Measurements from ENCODE around the gene PPARG. TPM values are rescaled to one million over a fixed set of nuclear protein-coding genes. Genes with fewer than 3 reads are reported as not detected.

Gene PPARG
- total and polyA plus RNA-seq, 10 donors = 5.5 to 28.0 (median 19.4) TPM

DNA sequence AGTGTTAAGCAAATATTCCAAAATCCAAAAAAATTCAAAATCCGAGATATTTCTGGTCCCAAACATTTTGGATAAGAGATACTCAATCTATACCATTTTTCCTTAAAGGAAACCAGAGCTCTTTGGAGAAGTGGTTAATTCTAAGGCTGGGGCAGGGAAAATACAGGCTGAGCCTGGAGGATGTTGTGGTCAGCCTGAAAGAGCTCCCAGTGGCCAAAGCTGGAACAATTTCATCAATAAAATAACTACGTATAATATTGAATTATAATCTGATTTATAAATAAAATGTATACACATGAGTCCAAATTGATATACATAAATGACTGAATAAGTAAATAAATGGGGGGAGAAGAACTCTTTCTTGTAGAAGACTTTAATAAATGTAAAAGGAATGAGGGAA, 24.6 kb downstream of the PPARG start:
- H3K4me3 ChIP-seq = no peak overlapping the region
- WGBS, 5 donors = 85 to 93% (median 91%) methylated on average over 2 of the region's 2 CpGs
- intact Hi-C loops (cut with DNase I; ENCODE audit: low total_unique reads) = no loop called here
- no peaks in the 10 kb centered on the region for H3K27me3 ChIP-seq (replicated peaks in 1 of 7)
- no peak overlapping the region for H3K27ac ChIP-seq
- H3K4me1 ChIP-seq = peaks cover 0 to 20% (median 6%) of the 10 kb centered on the region in 6 donors
- TF ChIP-seq, protein P1, sequence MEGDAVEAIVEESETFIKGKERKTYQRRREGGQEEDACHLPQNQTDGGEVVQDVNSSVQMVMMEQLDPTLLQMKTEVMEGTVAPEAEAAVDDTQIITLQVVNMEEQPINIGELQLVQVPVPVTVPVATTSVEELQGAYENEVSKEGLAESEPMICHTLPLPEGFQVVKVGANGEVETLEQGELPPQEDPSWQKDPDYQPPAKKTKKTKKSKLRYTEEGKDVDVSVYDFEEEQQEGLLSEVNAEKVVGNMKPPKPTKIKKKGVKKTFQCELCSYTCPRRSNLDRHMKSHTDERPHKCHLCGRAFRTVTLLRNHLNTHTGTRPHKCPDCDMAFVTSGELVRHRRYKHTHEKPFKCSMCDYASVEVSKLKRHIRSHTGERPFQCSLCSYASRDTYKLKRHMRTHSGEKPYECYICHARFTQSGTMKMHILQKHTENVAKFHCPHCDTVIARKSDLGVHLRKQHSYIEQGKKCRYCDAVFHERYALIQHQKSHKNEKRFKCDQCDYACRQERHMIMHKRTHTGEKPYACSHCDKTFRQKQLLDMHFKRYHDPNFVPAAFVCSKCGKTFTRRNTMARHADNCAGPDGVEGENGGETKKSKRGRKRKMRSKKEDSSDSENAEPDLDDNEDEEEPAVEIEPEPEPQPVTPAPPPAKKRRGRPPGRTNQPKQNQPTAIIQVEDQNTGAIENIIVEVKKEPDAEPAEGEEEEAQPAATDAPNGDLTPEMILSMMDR (IDR thresholded peaks at IDR 0.05 in 8 of 11, conservative IDR thresholded peaks at IDR 0.05 in 3 of 11) = no peak
- no peak for TF ChIP-seq POLR2AphosphoS5 (IDR thresholded peaks at IDR 0.05)
- TF ChIP-seq POLR2A (IDR thresholded peaks at IDR 0.05) = no peak
- no peaks in the 10 kb centered on the region for H3K9me3 ChIP-seq
- DNase-seq = no peak
- no peaks in the 10 kb centered on the region for H3K36me3 ChIP-seq

DNA sequence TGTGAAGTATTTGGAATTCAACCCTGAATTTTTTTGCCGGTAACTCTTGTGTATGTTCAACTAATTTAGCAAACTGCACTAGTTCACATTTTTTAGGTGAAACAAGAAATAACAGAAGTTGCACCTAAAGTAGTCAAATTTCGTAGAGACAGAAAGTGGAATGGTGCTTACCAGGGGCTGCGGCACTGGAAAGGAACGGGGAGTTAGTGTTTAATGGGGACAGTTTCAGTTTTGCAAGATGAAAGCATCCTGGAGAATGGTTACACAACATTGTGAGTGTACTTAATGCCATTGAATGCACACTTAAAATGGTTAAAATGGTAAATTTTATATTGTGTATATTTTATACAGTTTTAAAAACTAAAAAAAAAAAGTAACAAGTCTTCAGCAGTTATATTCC, 27.4 kb downstream of the PPARG start:
- H3K4me3 ChIP-seq = peak overlapping the region in 1 of 8 donors; percentile 21
- intact Hi-C loops (cut with DNase I; ENCODE audit: low total_unique reads) = no loop called here
- TF ChIP-seq, protein P1 (IDR thresholded peaks at IDR 0.05 in 8 of 11, conservative IDR thresholded peaks at IDR 0.05 in 3 of 11) = no peak
- no peak for TF ChIP-seq POLR2AphosphoS5 (IDR thresholded peaks at IDR 0.05)
- no peak for TF ChIP-seq POLR2A (IDR thresholded peaks at IDR 0.05)

GRCh38 chr3:12316729-12317351, 28.0 kb downstream of the PPARG start:
- Histone ChIP-seq H3K36me3 (no peaks in the 10 kb centered on the region), H3K27me3 (replicated peaks in 1 of 7) (no peaks in the 10 kb centered on the region), H3K4me1 (peaks cover 0 to 48% (median 15%) of the 10 kb centered on the region in 6 donors), H3K9me3 (no peaks in the 10 kb centered on the region), H3K4me3 (no peak overlapping the region), H3K27ac (peak overlapping the region in 1 of 8 donors; percentile 14)
- intact Hi-C loops (cut with DNase I; ENCODE audit: low total_unique reads) = no loop called here
- TF ChIP-seq POLR2A (IDR thresholded peaks at IDR 0.05) (no peak), POLR2AphosphoS5 (IDR thresholded peaks at IDR 0.05) (no peak)
- TF ChIP-seq, protein P1 (IDR thresholded peaks at IDR 0.05 in 8 of 11, conservative IDR thresholded peaks at IDR 0.05 in 3 of 11) = no peak
- no peak for DNase-seq
- 73 to 83% (median 77%) methylated on average over 4 of the region's 4 CpGs for WGBS, 5 donors

More for the DNA sequence above, 27.4 kb downstream of the PPARG start:
- no peaks in the 10 kb centered on the region for H3K36me3 ChIP-seq
- no peak for DNase-seq
- no peaks in the 10 kb centered on the region for H3K27me3 ChIP-seq (replicated peaks in 1 of 7)
- no peaks in the 10 kb centered on the region for H3K9me3 ChIP-seq
- H3K4me1 ChIP-seq = peaks cover 0 to 45% (median 15%) of the 10 kb centered on the region in 6 donors
- H3K27ac ChIP-seq = peak overlapping the region in 1 of 8 donors; percentile 12
- 58 to 80% (median 67%) methylated on average over 4 of the region's 4 CpGs for WGBS, 5 donors

DNA sequence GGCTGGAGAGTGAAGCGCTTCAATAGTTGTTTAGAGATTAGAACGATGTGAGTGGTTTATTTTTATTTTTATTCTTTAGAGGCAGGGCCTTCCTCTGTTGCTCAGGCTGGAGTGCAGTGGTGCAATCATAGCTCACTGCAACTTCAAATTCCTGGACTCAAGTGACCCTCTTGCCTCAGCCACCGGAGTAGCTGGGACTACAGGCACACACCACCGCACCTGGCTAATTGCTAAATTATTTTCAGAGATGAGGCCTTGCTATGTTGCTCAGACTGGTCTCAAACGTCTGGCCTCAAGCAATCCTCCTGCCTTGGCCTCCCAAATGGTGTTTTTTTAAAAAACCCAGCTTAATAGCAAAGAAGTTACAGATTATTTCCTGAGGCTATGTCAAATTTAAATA, 29.0 kb downstream of the PPARG start:
- WGBS, 5 donors = 70 to 91% (median 79%) methylated on average over 5 of the region's 5 CpGs
- H3K27me3 ChIP-seq (replicated peaks in 1 of 7) = no peaks in the 10 kb centered on the region
- no peaks in the 10 kb centered on the region for H3K9me3 ChIP-seq
- H3K27ac ChIP-seq = peak overlapping the region in 4 of 8 donors; percentile 31 to 52 (median 39)
- intact Hi-C loops (cut with DNase I; ENCODE audit: low total_unique reads) = no loop called here
- no peak for DNase-seq
- no peaks in the 10 kb centered on the region for H3K36me3 ChIP-seq
- TF ChIP-seq POLR2A (IDR thresholded peaks at IDR 0.05) = no peak
- no peak for TF ChIP-seq POLR2AphosphoS5 (IDR thresholded peaks at IDR 0.05)
- TF ChIP-seq, protein P1 (IDR thresholded peaks at IDR 0.05 in 8 of 11, conservative IDR thresholded peaks at IDR 0.05 in 3 of 11) = no peak
- H3K4me3 ChIP-seq = no peak overlapping the region
- peaks cover 0 to 48% (median 16%) of the 10 kb centered on the region in 6 donors for H3K4me1 ChIP-seq

Measured in spleen (tissue), 11 donors.